ENCODE results near the gene TBCC. TPM values are rescaled to one million over a fixed set of nuclear protein-coding genes. Genes with fewer than 3 reads are reported as not detected.
"Not testable (repeated sequence)": the region's sequence is repeated elsewhere in the genome, so short reads cannot be mapped to it uniquely, and the experiment has no call there.

TBCC gene
- total RNA-seq, 1 experiment from 2014 or later, result 38.0 TPM

DNA sequence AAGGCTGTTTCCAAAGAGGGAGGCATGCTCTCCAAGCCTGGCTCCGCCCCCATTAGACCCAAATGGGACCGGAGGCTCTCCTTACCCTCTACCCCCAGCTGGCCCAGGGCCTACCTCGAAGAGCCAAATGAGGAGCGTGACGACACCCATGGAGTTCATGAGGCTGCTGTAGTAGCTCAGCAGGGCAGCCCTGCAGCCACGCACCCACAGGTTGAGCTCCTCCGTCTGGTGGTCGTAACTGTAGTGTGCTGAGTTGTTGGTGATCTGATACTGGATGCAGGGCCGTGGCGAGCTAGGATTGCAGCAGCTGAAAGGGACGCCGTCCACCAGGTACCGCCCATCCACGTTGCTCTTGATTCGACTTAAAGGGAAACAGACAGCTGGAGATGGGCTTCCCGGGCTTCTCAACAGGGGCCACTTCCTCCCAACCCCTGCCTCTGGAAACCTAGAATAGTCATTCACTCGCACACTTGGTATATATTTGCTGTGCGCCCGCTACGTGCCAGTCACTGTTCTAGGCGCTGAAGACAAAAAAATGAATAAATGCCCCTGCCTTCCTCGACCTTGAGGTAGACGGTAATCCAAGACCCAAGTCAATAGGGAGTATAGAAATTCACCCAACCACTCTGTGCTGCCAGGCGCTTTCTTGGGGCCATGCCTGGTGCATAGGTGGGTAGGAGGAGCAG, 41.5 kb downstream of the TBCC start:
- Histone ChIP-seq H3K4me3 (peak overlapping the region; percentile 59), H3K27me3 (no peaks in the 10 kb centered on the region), H3K27ac (peak overlapping the region; percentile 47), H3K36me3 (no peaks in the 10 kb centered on the region), H3K9me3 (replicated peaks) (no peaks in the 10 kb centered on the region), H3K4me1 (0 out of 2 replicates have a peak, but pooled peaks cover 3% of the 10 kb centered on the region)
- peak; percentile 77 to 84 for DNase-seq

DNA sequence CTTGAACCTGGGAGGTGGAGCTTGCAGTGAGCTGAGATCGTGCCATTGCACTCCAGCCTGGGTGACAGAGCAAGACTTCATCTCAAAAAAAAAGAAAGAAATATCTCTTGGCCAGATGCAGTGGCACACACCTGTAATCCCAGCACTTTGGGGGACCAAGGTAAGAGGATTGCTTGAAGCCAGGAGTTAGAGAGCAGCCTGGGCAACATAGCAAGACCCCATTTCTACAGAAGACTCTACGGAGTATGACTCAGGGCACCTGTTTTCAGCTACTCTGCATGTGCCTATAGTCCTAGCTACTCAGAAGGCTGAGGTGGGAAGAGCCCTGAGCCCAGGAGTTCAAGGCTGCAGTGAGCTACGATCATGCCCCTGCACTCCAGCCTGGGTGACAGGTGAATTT, 43.1 kb downstream of the TBCC start:
- not testable (repeated sequence) for H3K4me1 ChIP-seq; H3K27me3 ChIP-seq; DNase-seq; H3K27ac ChIP-seq; H3K36me3 ChIP-seq; H3K4me3 ChIP-seq; H3K9me3 ChIP-seq (replicated peaks)

DNA sequence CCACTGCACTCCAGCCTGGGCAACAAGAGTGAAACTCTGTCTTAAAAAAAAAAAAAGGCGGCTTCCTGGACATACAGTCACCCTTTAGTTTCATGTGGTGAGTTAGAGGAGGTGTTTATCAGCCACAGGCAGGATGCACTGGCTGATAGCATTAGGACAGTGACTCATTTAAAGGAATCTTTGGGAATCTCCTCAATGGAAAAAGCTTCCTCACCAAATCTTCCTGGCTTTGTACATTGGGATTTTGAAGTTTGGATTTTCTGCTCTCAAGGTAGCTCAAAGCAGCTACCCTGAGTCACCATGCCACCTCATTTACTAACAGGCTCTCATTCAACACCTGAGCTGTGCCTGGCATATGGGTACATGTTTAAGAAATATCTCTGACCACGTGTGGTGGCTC, 43.7 kb downstream of the TBCC start:
- Histone ChIP-seq H3K27ac (no peak overlapping the region), H3K4me3 (no peak overlapping the region), H3K4me1 (0 out of 2 replicates have a peak, but pooled peaks cover 3% of the 10 kb centered on the region), H3K27me3 (no peaks in the 10 kb centered on the region), H3K9me3 (replicated peaks) (no peaks in the 10 kb centered on the region), H3K36me3 (no peaks in the 10 kb centered on the region)
- DNase-seq, result no peak

- no peak for DNase-seq
- Histone ChIP-seq H3K4me3 (no peak overlapping the region), H3K27ac (no peak overlapping the region), H3K4me1 (no peaks in the 10 kb centered on the region), H3K27me3 (no peaks in the 10 kb centered on the region), H3K9me3 (replicated peaks) (no peaks in the 10 kb centered on the region), H3K36me3 (peaks cover 6% of the 10 kb centered on the region)
Measured at GRCh38 chr6:42698217-42698616, 47.7 kb downstream of the TBCC start.

- Histone ChIP-seq H3K27me3 (no peaks in the 10 kb centered on the region), H3K27ac (no peak overlapping the region), H3K4me3 (no peak overlapping the region), H3K9me3 (replicated peaks) (no peaks in the 10 kb centered on the region), H3K4me1 (no peaks in the 10 kb centered on the region), H3K36me3 (peaks cover 15% of the 10 kb centered on the region)
- DNase-seq, result no peak
Measured at GRCh38 chr6:42697268-42697655, 48.6 kb downstream of the TBCC start.

DNA sequence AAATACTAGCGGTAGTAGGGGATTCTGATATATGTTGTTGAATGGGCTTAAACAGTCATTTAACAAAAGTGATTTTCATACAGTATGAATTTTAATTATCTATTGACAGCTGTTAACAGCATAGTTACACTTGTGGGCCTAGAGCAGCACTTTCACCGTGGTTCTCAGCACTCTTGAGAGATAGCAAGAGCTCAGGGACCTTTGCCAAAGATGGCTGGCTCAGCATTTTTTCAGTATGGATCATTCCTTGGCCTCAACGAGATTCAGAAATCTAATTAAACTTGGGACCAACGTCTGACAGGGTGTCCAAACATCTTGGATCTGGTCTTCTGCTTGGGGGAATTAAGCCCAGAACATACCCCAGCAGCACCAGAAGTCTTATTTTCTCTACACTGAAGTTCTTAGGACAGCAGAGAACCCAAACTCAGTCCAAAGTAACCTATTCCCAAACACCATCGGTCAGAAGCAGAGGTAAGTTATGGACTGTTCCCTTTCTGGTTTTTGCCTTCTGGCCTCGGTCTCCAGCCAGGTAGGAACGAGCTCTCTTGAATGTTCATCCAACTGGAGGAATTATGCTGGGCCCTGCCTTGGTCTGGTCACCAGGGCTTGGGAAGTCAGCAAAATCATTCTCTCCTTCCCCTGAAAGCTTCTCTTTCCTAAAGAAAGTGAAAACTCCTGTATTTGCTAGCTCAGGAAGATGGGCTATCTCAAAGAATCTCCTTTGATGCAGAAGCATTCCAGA, 49.2 kb downstream of the TBCC start:
- H3K4me3 ChIP-seq, result no peak overlapping the region
- H3K9me3 ChIP-seq (replicated peaks), result no peaks in the 10 kb centered on the region
- H3K27ac ChIP-seq, result no peak overlapping the region
- peaks cover 21% of the 10 kb centered on the region for H3K36me3 ChIP-seq
- no peaks in the 10 kb centered on the region for H3K4me1 ChIP-seq
- H3K27me3 ChIP-seq, result no peaks in the 10 kb centered on the region
- DNase-seq, result no peak

- Histone ChIP-seq H3K4me3 (no peak overlapping the region), H3K27me3 (no peaks in the 10 kb centered on the region), H3K27ac (no peak overlapping the region), H3K9me3 (replicated peaks) (no peaks in the 10 kb centered on the region), H3K4me1 (no peaks in the 10 kb centered on the region), H3K36me3 (peaks cover 35% of the 10 kb centered on the region)
- DNase-seq, result no peak
Measured at GRCh38 chr6:42694586-42694985, 51.3 kb downstream of the TBCC start.

Other genes starting within 250 kb of the TBCC start
- 26.1 and 27.4 TPM in 2 replicates for gene UBR2, start 182.1 kb downstream of the TBCC start, total RNA-seq (2014; rRNA removed; shearing (Covaris generic))
- gene PRPH2, start 23.5 kb downstream of the TBCC start, total RNA-seq (2014; rRNA removed; shearing (Covaris generic)), result 1.9 and 2.1 TPM in 2 replicates
- 4.4 and 4.8 TPM in 2 replicates for gene BICRAL, start 35.9 kb upstream of the TBCC start, total RNA-seq (2014; rRNA removed; shearing (Covaris generic))
- gene RPL7L1, start 133.5 kb upstream of the TBCC start, total RNA-seq (2014; rRNA removed; shearing (Covaris generic)), result 140 and 147 TPM in 2 replicates
- not detected in 2 replicates for gene PTCRA, start 169.9 kb upstream of the TBCC start, total RNA-seq (2014; rRNA removed; shearing (Covaris generic))
- 40.9 and 45.3 TPM in 2 replicates for gene CNPY3, start 183.4 kb upstream of the TBCC start, total RNA-seq (2014; rRNA removed; shearing (Covaris generic))
- 0.15 TPM in 1 of 2 replicates, not detected in the other for gene GNMT, start 214.7 kb upstream of the TBCC start, total RNA-seq (2014; rRNA removed; shearing (Covaris generic))
- gene PEX6, start 233.1 kb upstream of the TBCC start, total RNA-seq (2014; rRNA removed; shearing (Covaris generic)), result 11.4 and 11.5 TPM in 2 replicates
- 70.2 and 71.9 TPM in 2 replicates for gene PPP2R5D, start 238.5 kb upstream of the TBCC start, total RNA-seq (2014; rRNA removed; shearing (Covaris generic))